Limb (tissue), 2 donors: ENCODE measurements around the gene CLDN12.
A peak's percentile ranks its signal among the peaks of the same experiment; 100 is the strongest.

Source experiments
- DNase-seq, 2 donors: peaks; one replicate each; pipeline ENCODE4 v3.0.0-alpha.2; 2016; ENCODE audit errors: extremely low spot score in 2 of 2

The CLDN12 gene

DNA sequence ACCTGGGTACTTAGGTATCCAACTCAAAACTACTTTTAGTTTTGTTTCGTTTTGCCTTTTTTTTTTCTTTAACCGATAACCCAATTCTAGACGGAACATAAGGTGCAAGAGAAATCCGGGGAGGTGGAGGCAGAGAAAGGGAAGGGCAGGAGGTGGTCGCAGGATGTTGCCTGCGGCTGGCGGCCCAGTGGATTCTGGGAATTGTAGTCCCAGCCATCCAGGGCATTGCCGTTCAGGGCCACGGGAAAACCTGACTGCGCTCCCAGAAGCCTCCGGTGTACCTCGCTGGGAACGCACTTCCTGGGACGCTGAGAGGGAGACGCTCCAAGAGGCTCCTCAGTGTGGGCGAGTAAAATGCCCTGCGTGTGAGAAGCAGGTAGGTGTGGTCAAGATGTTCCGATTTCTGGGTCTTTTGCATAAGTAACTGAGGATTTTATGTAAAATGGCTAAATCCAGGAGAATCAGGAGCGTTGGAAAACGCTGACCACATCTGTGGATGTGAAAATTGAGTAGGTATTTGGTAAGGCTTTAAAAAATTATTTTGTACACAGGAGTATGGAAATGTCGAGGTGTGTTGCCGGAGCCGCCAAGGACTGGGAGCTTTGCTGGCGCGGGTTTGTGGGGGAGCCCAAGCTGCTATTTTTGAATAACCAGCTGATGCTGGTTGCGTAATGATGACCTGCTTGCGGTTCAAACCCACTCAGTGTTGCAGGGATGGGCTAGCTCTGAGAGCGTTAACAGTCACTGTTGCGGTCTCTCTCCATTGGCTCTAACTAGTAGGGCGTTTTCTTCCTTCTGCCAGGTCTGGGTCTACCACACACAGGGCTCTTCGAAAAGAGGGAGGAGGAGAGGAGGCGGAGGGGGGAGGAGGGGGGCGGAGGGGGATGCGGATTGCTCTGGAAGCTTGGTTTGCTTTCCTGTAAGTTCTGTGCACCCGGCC, at the start of gene CLDN12:
TSS of gene CLDN12 (plus strand) at position 288 of the 940 bp plus-strand sequence. CDS start 9,216 bp downstream, outside the sequence.
- DNase-seq: peak; percentile 90

DNA sequence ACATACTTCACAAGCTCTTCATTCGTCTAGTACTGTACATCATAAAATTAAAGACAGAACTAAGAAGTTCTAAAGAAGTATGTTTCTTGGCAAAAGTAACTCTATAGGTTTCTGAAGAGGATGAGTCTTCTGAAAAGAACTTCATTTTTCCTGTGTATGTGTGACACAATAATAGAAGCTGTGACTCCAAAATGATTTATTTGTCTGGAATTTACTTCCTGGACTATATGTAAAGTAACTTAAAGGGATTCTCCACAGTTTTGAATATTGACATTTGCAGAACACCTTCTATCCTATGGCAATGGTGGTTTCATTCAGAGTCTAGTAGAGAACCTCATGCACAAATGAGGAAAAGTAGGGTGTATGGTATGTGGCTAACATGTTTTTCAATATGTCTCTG, 19.8 kb upstream of the CLDN12 start:
- DNase-seq: no peak

DNA sequence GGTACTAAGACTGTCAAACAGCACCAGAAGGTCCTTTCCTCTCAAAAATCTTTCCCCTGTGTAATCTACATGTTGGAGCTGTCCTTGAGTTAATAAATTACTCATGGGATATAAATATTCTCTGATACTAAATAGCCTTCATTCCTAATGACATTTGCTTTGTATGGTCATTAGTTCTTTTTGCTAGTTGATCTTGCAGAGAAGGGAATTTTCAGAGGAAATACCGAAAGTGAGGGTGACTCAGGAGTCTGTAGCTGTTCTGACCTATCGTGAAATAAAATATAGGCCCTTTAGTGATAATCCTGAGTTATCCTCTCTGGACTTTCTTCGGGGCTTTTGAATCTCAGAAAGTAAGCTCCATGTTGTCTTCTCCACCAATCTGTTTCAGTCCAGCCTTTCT, 19.4 kb upstream of the CLDN12 start:
- no peak for DNase-seq

- DNase-seq: no peak
Observed at GRCh38 chr7:90384433-90384832, 18.8 kb upstream of the CLDN12 start.

DNA sequence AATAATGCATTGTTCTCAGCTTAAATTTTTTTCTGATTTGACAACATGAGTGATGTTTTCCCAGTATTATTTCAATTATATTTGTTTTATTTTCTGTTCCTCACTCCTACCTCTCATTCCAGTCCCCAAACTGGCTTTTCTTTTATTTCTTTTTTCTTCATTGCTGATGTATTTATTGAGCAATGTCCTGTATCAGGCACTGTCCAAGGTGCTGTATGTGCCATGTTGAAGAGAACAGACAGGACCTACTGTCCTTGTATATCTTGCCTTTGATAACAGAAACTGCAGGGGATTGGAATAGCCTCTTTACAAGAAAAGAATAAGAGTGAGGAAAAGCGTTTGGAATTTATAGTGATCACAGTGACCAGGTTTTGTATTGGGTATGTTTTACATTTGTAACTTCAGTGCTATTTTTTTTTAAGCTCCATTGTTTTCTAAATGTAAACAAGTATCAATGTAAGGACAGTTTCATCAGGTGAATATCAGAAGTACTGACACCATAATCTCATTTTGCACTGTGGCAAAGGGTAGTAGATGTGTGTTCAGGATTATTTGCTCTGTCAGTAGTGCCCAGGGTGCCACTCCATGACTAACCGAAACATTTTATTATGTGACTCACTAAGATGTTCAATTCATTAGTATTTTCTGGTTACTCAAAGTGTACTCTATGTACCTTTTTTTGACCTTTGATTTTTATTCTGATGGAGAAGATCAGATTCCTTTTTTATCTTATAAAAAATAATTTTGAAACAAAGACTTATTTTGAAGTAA, 15.6 kb upstream of the CLDN12 start:
- DNase-seq: no peak

DNA sequence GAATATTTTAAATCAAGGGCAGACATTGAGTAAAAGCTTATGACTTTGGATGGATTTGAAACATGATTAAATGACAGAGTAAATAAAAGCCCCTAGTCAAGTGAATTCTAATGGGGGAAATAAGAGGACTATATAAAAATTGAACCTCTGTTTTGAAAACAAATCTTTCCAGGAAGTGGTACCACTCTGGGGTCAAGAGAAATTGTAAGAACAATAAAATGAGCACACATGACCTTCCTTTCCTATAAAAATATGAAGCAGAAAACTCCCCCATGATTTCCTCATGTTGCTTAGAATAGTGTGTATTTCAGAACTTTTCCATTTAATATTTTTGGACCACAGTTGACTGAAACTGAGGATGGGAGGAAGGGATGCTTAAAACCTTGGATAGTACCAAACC, 12.3 kb upstream of the CLDN12 start:
- DNase-seq: no peak

GRCh38 chr7:90391488-90391887, 11.8 kb upstream of the CLDN12 start:
- no peak for DNase-seq

DNA sequence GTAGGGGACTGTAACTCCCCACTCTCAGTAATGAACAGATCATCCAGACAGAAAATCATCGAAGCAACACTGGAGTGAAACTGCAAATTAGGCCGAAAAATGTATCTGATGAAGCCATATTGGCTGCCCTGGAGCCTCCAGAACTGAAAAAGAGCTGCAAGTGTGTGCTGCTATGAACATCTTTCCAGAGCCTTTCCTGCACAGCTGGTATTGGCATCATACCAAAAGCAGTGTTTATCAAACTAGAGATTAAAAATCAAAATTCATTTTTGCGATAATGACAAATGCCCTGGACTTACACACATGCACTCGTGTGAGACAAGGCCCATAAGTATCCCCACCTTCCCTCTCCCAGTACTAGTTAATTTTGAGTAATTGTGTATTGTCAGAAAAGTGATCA, 6.8 kb upstream of the CLDN12 start:
- no peak for DNase-seq

- no peak for DNase-seq
Observed at GRCh38 chr7:90401989-90402388, 1.3 kb upstream of the CLDN12 start.

GRCh38 chr7:90402785-90403173, 482 bp upstream of the CLDN12 start:
- no peak for DNase-seq

DNA sequence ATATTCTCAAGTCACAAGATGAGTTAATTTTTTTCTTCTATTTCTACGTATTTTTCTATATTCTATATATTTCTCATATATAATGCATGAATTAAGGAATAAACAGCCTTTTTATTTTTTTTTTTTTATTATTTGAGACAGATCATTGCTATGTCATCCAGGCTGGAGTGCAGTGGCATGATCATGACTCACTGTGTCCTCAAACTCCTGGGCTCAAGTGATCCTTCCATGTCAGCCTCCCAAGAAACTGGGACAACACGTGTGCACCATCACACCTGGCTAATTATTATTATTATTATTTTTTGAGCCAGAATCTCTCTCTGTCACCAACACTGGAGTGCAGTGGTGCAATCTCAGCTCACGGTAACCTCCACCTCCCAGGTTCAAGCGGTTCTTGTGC, 1.5 kb downstream of the CLDN12 start:
- DNase-seq: no peak

DNA sequence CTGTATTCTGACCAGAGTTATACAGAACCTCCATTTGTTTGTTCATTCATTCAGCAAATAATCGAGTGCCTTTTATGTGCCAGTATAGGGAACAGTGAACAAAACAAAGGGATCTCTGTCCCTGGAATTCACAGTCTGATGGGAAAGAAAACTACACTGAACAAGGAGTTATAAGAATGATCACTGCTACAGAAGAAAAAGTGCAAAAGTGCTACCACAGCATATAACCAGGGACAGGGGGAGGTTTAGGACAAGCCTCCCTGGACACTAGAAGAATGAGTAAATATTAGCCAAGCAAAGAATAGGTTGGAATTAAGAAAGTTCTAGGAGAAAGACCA, 4.2 kb downstream of the CLDN12 start:
- no peak for DNase-seq

GRCh38 chr7:90408142-90408541, 4.9 kb downstream of the CLDN12 start:
- no peak for DNase-seq

DNA sequence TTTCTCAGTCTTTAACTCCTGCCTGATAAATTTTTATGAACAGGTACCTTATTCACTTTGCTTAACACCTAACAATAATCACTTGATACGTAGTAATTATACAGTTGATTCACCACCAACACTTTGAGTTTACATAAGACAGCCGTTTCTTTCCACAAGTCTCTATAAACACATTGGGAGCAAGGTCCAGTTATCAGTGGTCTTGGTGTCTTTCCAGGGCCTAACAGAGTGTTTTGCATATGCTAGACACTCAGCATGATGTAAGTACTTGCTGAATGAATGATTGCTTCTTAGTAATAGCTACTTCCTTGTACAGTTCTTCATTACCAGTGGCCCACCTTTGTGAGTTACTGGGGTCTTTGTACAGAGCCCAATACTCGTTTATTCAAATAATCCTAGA, 6.4 kb downstream of the CLDN12 start:
- no peak for DNase-seq

GRCh38 chr7:90411510-90411909, 8.2 kb downstream of the CLDN12 start:
- no peak for DNase-seq

DNA sequence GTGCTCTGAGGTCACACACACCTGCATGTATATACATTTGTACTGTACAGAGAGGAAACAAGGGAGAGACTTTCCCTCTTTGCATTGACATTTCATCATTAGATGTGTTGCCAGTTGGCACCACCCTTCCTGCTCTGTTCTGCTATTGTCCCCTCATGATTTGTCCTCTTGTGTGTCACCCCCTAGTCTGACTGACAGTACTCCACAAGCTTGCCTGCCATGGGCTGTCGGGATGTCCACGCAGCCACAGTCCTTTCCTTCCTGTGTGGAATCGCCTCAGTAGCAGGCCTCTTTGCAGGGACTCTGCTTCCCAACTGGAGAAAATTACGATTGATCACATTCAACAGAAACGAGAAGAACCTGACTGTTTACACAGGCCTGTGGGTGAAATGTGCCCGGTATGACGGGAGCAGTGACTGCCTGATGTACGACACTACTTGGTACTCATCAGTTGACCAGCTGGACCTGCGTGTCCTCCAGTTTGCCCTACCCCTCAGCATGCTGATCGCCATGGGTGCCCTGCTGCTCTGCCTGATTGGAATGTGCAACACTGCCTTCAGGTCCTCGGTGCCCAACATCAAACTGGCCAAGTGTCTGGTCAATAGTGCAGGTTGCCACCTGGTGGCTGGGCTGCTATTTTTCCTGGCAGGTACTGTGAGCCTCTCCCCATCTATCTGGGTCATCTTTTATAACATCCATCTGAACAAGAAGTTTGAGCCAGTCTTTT, 9.4 kb downstream of the CLDN12 start:
- DNase-seq: no peak

DNA sequence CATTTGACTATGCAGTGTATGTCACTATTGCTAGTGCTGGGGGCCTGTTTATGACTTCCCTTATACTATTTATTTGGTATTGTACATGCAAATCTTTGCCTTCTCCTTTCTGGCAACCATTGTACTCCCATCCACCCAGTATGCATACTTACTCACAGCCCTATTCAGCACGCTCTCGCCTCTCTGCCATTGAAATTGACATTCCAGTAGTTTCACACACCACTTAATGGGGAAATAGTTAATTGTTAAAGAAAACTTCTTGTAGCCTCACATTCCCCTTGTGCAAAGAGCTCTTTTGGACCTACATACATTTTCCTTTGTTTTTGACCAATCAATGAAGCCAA, 9.9 kb downstream of the CLDN12 start:
- no peak for DNase-seq

DNA sequence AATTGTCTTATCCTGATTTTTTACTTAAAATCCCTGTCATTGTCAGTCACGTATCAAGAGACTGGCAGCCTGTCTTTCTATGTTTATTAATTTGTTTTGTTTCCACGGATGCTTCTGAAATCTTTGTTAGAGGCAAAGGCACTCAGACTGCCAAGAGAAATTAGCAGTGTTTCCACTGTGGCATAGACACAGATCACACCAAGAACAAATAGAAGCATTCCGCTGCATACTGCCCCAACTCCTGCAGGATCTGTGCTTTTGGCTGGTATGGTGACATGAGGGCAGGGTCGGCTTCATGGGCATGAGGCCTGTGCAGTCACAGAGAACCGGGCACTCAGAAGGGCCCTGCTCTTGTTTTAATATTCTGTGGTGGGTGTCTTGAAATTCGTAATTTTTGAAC, 18.4 kb downstream of the CLDN12 start:
- DNase-seq: no peak

DNA sequence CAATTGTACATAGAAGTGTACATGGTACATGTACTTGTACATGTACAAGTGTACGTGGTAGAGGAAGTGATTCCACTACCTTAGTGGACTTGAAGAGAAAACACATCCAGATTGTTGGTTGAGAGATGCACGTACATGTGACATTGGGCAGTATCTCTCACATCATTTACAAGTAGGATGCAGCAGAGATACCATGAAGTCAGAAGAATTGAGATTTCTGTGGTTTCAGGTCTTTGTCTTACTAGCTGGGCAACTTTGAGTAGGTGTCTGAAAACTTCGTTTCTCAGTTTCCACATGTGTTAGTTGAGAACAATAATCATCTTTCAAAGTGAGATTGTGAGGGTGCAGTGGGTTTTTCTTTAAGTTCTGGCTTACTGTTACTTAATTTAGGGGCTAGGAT, 21.5 kb downstream of the CLDN12 start:
- DNase-seq: no peak

- no peak for DNase-seq
Observed at GRCh38 chr7:90425376-90425775, 22.1 kb downstream of the CLDN12 start.

GRCh38 chr7:90430614-90431460, 27.6 kb downstream of the CLDN12 start:
- peak in 1 of 2 donors; percentile 16 for DNase-seq
